Activated CD4-positive, alpha-beta T cell treated with anti-CD3 and anti-CD28 coated beads, Interleukin-2, amount 50 U/mL, for 4 hours (primary cell): ENCODE results near the gene NCLN.
"Not testable (repeated sequence)": the region's sequence is repeated elsewhere in the genome, so short reads cannot be mapped to it uniquely, and the experiment has no call there.

ENCODE experiments used
- DNase-seq, 2 experiments: peaks; one replicate each; pipeline ENCODE4 v3.0.0-alpha.2; 2020

Gene NCLN

DNA sequence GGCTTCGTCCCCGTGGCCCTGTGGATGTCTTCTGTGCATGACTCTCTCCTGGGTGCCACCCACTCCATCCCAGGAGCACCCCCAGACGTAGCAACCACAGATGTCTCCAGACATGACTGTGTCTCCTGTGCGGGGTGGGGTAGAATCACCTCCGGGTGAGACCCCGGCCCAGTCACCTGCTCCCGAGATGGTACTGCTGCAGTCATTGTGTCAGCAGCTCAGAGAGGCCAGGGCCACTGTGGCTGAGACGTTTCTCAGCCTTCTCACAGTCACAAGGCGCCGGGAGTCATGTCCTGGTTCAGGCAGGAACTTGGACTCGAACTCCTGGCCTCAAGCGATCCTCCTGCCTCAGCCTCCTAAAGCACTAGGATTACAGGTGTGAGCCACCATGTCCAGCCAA, 16.6 kb downstream of the NCLN start:
- no peak for DNase-seq

DNA sequence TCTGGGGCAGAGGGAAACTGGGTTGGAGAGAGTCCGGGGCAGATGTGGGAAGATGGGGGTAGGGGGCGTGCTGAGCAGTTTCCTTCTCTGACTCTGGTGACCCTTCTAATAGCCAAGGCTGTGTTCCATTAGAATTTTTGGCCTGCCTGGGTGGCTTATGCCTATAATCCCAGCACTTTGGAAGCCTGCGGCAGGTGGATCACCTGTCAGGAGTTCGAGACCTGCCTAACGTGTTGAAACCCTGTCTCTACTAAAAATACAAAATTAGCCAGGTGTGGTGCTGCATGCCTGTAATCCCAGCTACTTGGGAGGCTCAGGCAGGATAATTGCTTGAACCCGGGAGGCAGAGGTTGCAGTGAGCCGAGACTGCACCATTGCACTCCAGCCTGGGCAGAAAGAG, 17.2 kb downstream of the NCLN start:
- not testable (repeated sequence) for DNase-seq

DNA sequence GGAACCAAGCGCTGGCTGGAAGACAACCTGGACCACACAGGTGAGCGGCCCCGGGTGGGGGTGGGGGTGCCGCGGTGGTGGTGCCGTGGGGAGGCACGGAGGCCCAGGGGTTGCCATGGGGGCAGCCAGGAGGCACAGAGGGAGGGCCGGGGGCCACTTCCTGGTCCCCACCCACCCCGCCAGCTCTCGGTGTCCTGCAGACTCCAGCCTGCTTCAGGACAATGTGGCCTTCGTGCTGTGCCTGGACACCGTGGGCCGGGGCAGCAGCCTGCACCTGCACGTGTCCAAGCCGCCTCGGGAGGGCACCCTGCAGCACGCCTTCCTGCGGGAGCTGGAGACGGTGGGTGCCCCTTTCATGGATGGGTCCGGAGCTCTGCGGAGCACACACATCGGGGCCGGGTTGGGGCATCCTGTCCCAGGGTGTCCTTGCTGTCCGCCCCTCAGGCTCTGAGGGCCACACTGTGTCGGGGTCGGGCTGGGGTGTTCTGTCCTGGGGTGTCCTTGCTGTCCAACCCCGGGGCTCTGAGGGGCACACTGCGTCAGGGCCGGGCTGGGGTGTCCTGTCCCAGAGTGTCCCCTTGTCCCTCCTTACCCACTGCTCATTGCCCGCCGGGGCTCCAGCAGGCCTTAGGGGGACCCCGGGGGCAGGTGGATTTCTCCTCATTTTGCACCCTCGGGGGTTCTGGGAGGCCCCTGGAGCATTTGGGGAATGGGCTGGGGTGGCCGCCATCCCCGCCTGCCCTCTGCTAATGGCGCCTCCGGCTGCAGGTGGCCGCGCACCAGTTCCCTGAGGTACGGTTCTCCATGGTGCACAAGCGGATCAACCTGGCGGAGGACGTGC, 18.3 kb downstream of the NCLN start:
- no peak for DNase-seq

DNA sequence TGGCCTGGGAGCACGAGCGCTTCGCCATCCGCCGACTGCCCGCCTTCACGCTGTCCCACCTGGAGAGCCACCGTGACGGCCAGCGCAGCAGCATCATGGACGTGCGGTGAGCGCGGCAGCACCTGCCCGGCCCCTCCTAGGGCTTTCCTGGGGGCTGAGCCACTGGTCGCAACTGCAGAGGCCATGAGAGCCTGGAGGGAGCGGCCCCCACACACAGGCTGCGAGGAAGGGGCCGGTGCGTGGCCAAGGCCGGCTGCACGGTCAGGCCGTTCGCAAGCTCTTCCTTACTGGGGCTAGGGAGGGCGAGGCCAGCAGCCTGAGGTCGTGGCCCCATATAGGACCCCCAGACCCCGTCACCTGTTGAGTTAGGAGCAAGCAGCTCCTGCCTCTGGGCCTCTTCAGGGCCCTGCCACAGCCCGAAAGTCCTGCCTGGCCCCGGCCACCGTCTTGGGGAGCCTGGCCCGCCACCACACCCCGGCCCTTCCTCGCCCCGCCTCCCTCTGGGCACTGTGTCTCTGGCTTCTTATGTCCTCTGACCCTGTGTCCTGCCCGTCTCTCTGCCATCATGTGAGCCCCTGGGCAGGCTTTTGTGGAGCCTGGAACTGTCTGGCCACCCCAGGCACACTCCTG, 19.0 kb downstream of the NCLN start:
- no peak for DNase-seq

DNA sequence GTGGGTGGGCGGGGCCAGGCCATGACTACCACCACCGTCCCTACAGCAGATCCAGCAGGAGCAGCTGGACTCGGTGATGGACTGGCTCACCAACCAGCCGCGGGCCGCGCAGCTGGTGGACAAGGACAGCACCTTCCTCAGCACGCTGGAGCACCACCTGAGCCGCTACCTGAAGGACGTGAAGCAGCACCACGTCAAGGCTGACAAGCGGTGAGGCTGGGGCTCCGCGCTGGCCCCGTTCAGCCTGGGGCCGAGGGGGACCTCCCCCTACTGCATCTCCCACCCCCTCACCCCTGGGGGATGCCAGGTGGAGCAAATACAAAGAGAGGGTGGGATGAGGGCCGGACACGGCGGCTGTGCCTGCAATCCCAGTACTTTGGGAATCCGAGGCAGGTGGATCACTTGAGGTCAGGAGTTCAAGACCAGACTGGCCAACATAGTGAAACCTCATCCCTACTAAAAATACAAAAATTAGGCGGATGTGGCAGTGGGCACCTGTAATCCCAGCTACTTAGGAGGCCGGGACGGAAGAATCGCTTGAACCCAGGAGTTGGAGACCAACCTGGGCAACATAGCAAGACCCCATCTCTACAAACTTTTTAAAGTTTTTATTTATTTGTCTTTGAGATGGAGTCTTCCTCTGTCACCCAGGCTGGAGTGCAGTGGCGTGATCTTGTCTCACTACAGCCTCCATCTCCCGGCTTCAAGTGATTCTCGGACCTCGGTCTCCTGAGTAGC, 20.7 kb downstream of the NCLN start:
- no peak for DNase-seq

DNA sequence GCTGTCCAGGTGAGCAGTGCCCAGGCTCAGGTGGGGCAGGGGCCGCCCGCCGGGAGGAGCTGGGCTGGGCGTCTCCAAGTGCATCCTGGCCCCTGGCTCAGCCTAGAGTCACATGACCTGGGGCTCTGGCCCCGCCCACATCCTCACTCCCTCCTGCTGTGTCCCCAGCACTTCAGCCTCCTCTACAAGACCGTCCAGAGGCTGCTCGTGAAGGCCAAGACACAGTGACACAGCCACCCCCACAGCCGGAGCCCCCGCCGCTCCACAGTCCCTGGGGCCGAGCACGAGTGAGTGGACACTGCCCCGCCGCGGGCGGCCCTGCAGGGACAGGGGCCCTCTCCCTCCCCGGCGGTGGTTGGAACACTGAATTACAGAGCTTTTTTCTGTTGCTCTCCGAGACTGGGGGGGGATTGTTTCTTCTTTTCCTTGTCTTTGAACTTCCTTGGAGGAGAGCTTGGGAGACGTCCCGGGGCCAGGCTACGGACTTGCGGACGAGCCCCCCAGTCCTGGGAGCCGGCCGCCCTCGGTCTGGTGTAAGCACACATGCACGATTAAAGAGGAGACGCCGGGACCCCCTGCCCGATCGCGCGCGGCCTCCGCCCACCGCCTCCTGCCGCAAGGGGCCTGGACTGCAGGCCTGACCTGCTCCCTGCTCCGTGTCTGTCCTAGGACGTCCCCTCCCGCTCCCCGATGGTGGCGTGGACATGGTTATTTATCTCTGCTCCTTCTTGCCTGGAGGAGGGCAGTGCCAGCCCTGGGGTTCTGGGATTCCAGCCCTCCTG, 21.9 kb downstream of the NCLN start:
- DNase-seq = no peak

DNA sequence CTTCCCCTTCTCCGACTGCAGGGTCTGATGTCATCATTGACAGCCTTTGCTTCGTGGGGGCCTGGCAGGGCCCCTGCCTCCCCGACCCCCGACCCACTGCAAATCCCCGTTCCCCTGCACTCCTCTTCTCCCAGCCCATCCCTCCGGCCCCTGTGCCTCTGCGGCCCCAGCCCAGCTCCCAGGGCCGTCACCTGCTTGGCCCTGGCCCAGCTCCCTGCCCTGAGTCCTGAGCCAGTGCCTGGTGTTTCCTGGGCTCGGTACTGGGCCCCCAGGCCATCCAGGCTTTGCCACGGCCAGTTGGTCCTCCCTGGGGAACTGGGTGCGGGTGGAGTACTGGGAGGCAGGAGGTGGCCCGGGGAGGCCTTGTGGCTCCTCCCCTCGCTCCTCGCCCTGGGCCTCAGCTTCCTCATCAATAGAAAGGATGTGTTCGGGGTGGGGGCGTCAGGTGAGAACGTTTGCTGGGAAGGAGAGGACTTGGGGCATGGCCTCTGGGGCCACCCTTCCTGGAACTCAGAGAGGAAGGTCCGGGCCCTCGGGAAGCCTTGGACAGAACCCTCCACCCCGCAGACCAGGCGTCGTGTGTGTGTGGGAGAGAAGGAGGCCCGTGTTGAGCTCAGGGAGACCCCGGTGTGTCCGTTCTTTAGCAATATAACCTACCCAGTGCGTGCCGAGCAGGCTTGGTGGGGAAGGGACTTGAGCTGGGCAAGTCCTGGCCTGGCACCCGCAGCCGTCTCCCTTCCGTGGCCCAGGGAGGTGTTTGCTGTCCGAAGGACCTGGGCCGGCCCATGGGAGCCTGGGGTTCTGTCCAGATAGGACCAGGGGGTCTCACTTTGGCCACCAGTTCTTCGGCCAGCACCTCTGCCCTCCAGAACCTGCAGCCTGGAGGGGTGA, 22.8 kb downstream of the NCLN start:
- DNase-seq = no peak

DNA sequence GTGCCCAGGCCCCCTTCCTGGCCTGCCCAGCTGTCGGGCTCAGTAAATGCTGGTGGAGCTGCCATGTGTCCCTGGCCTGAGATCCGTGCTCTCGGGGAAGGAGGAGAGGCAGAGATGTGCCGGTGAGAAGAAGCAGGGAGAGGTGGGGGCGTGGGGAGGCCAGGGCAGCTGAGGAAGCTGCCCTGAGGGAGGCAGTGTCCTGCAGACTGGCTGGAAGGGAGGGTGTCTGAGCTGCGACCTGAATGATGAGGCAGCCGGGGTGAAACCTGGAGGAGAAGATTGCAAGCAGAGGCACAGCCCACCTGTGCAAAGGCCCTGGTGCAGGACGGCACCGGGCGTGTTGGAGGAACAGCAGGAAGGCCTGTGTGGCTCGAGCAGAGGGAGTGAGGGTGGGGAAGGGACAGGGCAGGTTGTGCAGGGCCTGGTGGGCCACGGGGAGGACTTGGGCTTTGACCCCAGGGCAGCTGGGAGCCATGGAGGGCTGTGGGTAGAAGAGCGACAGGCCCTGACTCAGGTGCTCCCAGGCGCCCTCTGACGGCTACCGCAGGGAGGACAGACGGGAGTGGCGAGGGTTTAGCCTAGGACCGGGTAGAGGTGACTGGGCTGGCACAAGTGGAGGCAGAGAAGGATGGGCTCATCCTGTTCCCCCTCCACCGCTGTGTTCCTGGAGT, 24.8 kb downstream of the NCLN start:
- peak; percentile 69 to 74 for DNase-seq

DNA sequence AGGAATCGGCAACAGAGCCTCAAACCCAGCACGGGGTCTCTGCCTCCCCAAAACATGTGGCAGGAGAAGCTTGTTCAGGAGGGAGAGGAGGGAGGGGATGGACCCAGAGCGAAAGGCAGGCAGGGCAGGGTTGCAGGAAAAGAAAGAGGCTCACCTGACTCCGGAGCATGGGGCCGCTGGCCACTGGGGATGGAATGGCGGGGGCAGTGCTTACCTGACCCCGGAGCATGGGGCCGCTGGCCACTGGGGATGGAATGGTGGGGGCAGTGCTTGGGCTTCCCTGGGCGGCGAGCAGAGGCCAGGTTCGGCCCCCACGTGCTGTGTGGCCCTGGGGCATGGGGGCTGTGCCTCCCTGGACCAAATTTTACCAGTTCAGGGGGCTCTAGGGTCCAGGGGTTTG, 25.5 kb downstream of the NCLN start:
- no peak for DNase-seq

DNA sequence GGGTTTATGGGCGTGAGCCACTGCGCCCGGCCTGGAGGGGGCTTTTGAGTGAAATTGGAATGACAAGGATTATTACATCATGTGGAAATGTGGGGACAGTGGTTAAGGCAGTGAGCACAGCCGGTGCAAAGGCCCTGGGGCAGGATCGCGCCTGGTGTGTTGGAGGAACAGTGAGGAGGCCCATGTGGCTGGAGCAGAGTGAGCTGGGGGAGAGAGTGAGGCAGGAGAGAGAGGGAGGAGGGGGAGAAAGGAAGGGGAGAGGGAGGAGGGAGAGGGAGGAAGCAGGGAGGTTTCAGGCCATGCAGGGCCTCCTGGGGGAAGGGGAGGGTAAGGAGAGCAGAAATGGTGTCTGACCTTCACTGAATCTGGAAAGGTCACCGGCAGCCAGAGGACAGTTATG, 27.4 kb downstream of the NCLN start:
- DNase-seq = no peak

DNA sequence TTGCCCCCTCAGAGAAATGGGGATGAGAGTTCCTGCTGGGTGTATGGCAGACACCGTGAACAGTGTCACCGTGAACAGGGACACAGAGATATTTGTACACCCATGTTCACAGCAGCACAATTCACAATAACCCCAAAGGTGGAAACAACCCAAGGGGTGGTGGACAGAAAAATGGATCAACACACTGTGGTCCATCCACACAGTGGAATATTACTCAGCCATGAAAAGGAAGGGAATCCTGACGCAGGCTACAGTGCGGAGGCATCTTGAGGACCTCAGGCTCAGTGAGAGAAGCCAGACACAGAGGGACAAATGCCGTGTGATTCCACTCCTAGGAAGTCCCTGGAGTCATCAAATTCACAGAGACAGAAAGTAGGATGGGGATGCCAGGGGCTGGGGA, 31.1 kb downstream of the NCLN start:
- no peak for DNase-seq

DNA sequence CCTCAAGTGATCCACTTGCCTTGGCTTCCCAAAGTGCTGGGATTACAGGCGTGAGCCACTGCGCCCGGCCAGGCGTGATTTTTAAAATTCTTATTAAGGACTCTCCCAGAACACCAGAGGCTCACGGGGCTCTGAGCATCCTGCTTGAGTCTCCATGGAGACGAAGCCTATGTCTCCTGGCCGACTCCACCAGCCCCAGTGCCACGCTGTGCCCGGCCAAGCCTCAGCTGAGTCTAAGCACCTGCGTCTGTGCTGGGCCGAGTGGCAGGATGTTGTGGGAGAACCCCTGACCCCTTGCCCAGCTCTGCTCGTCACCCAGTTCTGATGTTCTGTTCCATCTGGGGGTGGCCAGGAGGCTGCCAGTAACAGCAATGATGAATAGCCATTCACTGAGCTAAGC, 34.8 kb downstream of the NCLN start:
- DNase-seq = no peak

DNA sequence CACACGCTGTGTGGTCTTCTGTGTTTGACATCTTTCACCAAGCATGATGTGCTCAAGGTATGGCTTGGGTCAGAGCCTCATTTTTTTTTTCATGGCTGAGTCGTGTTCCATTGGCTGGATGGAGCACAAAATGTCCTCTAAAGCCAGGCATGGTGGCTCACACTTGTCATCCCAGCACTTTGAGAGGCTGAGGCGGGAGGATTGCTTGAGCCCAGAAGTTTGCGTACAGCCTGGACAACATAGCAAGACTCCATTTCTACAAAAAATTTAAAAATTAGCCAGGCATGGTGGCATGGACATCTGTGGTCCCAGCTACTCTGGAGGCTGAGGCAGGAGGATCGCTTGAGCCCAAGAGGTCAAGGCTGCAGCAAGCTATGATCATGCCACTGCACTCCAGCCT, 35.8 kb downstream of the NCLN start:
- not testable (repeated sequence) for DNase-seq

DNA sequence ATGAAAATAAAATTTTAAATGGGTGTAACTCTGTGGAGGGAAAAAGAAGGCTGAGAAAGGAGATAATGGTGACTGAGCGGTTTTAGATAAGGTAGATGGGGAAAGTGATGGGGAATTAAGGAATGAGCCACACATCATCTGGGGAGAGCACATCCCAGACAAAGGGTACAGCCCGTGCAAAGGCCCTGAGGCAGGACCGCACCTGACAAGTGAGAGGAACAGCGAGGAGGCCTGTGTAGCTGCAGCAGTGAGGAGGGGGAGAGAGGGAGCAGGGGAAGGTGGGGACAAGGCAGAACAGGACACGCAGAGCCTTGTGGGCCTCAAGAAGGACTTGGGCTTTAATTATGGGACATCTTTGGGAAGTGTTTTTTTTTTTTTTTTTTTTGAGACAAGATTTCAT, 37.0 kb downstream of the NCLN start:
- no peak for DNase-seq

DNA sequence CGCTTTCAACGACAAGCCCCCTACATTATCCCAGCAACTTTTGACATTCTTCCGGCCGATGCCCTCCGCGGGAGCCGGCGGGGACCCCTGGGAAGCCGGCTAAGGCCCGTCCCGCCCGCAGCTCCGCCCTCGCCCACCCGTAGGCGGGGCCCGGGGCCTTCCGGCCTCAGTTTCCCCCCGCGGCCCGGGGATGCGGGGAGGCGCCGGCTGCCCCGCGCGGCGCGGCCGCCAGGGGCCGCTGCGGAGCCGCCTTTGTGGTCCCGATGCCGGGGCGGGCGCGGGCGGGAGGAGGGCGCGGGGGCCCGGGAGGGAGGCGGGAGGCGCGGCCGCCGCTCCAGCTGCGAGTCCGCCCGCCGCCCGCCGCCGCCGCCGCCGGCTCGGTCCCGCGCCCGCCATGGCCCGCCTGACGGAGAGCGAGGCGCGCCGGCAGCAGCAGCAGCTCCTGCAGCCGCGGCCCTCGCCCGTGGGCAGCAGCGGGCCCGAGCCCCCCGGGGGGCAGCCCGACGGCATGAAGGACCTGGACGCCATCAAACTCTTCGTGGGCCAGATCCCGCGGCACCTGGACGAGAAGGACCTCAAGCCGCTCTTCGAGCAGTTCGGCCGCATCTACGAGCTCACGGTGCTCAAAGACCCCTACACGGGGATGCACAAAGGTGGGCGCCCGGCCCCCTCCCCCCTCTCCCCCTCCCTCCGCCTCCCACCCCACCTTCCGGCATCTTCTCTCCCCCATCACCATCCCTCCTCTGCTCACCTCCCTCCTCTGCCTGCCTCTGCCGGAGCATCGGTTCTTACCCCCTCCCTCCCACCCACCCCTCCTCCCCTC, 38.8 kb downstream of the NCLN start, which contains the start of gene CELF5:
Gene CELF5, plus strand, starts transcription at position 316 of the 823 bp plus-strand sequence. Its CDS starts 79 bp downstream, at position 395.
- DNase-seq = peak; percentile 51 to 54

DNA sequence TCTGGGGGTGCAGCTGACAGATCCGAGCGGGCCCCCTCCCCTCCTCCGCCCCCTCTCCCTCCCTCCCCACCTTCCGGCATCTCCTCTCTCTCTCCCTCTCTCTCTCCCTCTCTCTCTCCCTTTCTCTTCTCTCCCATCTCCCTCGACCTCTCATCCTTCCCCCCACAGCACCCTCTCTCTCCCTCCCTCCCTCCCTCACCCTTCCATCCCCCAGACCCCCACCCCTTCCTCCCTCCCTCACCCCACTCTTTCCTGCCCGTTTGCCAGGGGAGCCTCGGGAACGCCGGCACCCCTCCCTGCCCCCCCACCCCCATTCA, 39.4 kb downstream of the NCLN start:
- no peak for DNase-seq

DNA sequence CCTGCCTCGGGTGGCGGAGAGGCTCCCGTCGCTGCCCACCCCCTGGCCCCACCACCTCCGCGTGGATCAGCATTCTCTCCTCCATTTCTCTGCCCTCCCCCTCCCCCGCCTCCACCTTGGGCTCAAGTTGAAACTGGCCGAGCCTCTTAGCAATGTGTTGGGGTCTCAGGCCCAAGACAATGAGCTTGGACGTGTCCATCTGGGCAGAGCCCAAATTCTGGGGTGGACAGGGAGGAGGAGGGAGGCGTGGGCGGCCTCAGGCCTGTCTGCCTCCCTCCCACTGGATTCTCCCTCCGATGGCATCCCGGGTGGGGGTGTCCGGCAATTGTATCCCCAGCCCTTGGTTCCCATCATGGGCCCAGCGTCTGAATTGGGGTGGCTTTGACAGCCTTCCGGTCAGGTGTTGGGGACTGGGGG, 40.0 kb downstream of the NCLN start:
- no peak for DNase-seq

DNA sequence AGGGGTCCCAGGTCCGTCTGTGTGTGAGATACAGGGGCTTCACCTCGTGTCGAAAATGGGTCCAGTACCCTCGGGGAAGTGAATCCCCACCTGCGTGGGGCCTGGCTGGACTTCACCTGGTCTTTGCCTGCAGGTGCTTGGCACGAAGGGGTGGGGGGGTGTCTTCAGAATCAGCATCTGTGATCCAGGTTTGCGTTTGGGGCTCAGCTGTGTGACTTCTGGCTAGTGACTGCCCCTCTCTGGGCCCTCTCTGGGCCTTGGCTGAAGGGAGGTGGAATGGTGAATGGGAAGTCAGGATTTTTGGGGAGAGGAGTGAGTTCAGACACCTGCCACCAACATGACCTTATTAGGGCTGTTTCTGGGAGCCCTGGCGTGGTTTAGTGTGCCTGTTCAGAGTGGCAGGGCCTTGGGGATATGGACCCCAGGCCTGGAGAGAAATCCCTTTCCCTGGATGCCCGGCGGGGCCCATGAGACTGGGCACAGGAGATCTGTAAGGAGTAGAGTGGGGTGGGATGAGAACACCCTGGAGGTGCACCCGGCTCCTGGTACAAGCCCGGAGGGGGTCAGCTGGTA, 41.4 kb downstream of the NCLN start:
- no peak for DNase-seq

DNA sequence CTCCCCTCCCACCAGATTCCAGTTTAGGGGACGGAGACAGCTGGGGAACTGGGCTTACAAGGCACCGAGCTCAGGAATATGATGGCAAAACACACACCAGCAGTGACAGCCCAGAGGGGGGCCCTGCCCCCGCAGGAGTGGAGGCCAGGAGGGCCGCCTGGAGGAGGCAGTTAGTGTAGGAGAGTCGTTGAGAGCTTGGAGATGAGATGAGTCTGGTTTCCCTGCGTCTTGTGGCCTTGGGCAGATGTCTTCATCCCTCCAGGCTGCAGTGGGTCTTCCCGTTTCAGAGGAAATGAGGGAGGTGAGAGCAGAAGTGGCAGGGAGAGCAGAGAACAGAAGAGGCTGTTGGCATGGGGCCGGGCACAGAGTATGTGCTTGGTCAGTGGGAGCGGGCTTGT, 43.6 kb downstream of the NCLN start:
- DNase-seq = no peak

DNA sequence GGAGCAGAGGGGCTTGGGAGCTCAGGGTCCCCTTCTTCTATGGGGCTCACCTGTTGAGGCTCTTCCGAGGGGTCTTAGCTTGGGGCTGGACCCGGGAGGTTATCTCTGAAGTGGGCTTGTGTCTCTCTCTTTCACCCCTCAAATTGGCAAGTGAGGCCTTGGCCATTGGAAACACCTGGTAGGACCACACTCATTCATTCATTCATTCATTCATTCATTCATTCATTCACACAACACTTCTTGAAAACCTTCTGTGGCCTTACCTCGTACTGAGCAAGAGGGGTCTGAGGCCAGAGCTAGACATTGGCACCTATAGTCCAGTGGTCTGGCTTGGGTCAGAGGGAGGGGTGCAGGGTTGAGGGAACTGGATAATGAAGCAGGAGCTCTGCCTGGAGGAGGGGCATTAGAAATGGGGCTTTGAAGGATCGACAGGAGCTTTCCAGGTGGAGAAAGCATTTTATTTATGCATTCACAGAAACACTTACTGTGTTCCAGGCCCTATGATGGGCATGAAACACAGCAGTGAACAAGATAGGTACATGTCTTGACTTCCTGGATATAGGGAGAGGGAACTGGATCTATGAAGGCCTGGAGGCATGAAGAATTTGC, 44.3 kb downstream of the NCLN start:
- no peak for DNase-seq
